Measurements from ENCODE around the gene OLFML3. TPM values are rescaled to one million over a fixed set of nuclear protein-coding genes. Genes with fewer than 3 reads are reported as not detected.

OLFML3 gene
- total RNA-seq, 6 experiments from 2014 or later: 1.8 to 13.8 (median 6.6) TPM

DNA sequence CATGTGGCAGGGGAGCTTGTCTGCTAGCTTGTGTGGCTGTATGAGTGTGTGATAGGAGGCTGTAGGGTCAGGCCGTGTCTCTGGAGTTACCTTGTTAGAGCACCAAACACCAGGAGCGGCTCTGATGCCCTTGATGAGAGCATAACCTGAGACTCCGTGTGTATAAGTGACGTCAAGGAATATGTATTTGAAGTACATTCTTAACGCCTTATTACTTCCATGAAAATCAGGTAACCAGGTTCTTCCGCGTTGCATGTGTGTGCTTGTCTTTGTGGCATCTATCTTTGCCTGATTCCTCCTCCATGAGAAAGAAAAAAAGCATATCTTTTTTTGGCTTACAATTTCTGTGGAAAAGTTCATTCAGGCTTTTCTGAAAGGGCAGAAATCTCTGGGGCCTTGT, 4.6 kb downstream of the OLFML3 start:
- H3K4me1 ChIP-seq: peaks cover 0 to 6% (median 0%) of the 10 kb centered on the region in 4 donors
- H3K36me3 ChIP-seq: no peaks in the 10 kb centered on the region
- H3K27me3 ChIP-seq: no peaks in the 10 kb centered on the region
- DNase-seq (no peak), ATAC-seq (no peak)
- H3K4me3 ChIP-seq: no peak overlapping the region
- H3K9me3 ChIP-seq: no peaks in the 10 kb centered on the region
- no peak overlapping the region for H3K27ac ChIP-seq
- no peak for TF ChIP-seq POLR2A (IDR thresholded peaks at IDR 0.05)
- TF ChIP-seq, protein P1, sequence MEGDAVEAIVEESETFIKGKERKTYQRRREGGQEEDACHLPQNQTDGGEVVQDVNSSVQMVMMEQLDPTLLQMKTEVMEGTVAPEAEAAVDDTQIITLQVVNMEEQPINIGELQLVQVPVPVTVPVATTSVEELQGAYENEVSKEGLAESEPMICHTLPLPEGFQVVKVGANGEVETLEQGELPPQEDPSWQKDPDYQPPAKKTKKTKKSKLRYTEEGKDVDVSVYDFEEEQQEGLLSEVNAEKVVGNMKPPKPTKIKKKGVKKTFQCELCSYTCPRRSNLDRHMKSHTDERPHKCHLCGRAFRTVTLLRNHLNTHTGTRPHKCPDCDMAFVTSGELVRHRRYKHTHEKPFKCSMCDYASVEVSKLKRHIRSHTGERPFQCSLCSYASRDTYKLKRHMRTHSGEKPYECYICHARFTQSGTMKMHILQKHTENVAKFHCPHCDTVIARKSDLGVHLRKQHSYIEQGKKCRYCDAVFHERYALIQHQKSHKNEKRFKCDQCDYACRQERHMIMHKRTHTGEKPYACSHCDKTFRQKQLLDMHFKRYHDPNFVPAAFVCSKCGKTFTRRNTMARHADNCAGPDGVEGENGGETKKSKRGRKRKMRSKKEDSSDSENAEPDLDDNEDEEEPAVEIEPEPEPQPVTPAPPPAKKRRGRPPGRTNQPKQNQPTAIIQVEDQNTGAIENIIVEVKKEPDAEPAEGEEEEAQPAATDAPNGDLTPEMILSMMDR (IDR thresholded peaks at IDR 0.05): no peak
- intact Hi-C loops (cut with DNase I): loop anchor here (5.0 to 10.0 kb wide), 3 partner anchors 148 to 303 kb away; no protein-coding TSS in a partner anchor
- WGBS (ENCODE audit: insufficient coverage, low coverage, low lambda C conversion rate, missing lambda C conversion rate): 75% methylated on average over 2 of the region's 7 CpGs

DNA sequence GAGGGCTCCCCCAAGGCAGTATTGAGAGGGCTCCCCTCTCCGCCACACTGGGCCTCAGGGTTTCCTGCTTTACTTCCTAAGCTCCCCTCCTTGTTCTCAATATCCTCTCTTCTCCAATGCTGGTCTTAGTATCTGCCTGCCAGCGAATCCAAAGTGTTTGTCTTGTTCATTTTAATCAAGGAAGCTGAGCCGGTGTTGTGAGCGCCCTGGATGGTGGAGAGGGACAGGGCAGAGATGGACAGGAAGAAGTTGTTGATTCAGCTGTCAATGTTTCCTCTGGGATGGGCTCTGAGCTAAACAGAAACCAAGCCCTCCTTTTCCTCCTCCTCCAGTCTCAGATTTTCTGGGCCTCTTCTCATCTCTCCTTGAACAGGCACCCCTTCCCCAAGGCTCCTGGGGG, 5.4 kb downstream of the OLFML3 start:
- DNase-seq (no peak), ATAC-seq (peak in 2 of 4 donors; percentile 19 to 24)
- Histone ChIP-seq H3K36me3 (no peaks in the 10 kb centered on the region), H3K27me3 (no peaks in the 10 kb centered on the region), H3K27ac (no peak overlapping the region), H3K4me3 (no peak overlapping the region), H3K4me1 (peaks cover 0 to 6% (median 0%) of the 10 kb centered on the region in 4 donors), H3K9me3 (no peaks in the 10 kb centered on the region)
- 32% methylated on average over 4 of the region's 4 CpGs for WGBS (ENCODE audit: insufficient coverage, low coverage, low lambda C conversion rate, missing lambda C conversion rate)
- intact Hi-C loops (cut with DNase I): loop anchor here (5.0 to 10.0 kb wide), 3 partner anchors 148 to 303 kb away; no protein-coding TSS in a partner anchor
- TF ChIP-seq, protein P1 (IDR thresholded peaks at IDR 0.05): no peak
- TF ChIP-seq POLR2A (IDR thresholded peaks at IDR 0.05): no peak

DNA sequence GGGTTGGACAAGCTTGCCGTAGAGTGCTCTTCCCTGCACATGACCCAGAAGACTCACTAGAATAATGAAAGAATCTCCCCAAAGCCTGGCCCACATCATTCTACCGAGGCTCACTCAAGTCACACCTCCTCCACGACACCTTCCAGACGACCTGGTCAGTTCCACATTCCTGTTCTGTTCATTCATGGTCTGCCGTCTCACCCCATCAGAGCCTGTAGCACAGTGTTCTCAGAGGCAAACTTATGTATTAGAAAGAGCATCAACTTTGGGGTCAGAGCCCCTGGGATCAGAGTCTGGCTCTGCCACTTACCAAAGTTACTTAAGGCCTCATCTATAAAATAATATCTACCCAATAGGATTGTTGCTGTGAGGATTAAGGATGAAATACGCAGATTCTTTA, 7.5 kb downstream of the OLFML3 start:
- H3K36me3 ChIP-seq: no peaks in the 10 kb centered on the region
- H3K9me3 ChIP-seq: no peaks in the 10 kb centered on the region
- WGBS (ENCODE audit: insufficient coverage, low coverage, low lambda C conversion rate, missing lambda C conversion rate): 59% methylated on average over 4 of the region's 6 CpGs
- DNase-seq (no peak), ATAC-seq (no peak)
- H3K27ac ChIP-seq: no peak overlapping the region
- intact Hi-C loops (cut with DNase I): loop anchor here in 1 of 2 donors (10.0 kb wide), 1 partner anchor 298 kb away; no protein-coding TSS in a partner anchor
- no peak overlapping the region for H3K4me3 ChIP-seq
- TF ChIP-seq, protein P1 (IDR thresholded peaks at IDR 0.05): no peak
- TF ChIP-seq POLR2A (IDR thresholded peaks at IDR 0.05): no peak
- H3K4me1 ChIP-seq: peaks cover 0 to 6% (median 0%) of the 10 kb centered on the region in 4 donors
- H3K27me3 ChIP-seq: no peaks in the 10 kb centered on the region

DNA sequence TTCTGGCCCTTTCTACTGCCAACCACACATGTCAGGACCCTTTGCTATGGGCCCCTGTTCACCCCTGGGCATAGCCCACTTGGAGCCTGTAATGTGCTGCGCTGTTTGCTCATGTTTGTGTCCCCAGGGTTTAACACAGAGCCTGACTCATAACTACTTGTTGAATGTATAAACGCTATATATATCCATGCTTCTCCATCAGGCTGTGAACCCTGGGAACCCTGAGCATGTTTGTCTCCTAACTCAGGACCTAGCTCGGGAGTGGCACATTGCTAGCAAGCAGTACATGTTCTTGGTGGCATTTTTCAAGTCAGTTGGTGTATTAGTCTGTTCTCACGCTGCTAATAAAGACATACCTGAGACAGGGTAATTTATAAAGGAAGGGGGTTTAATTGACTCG, 8.0 kb downstream of the OLFML3 start:
- H3K4me1 ChIP-seq: peaks cover 0 to 6% (median 0%) of the 10 kb centered on the region in 4 donors
- no peak overlapping the region for H3K4me3 ChIP-seq
- intact Hi-C loops (cut with DNase I): loop anchor here in 1 of 2 donors (10.0 kb wide), 1 partner anchor 298 kb away; no protein-coding TSS in a partner anchor
- no peak overlapping the region for H3K27ac ChIP-seq
- ATAC-seq (no peak), DNase-seq (no peak)
- 85% methylated on average over 4 of the region's 5 CpGs for WGBS (ENCODE audit: insufficient coverage, low coverage, low lambda C conversion rate, missing lambda C conversion rate)
- no peak for TF ChIP-seq POLR2A (IDR thresholded peaks at IDR 0.05)
- TF ChIP-seq, protein P1 (IDR thresholded peaks at IDR 0.05): no peak
- no peaks in the 10 kb centered on the region for H3K9me3 ChIP-seq
- no peaks in the 10 kb centered on the region for H3K36me3 ChIP-seq
- no peaks in the 10 kb centered on the region for H3K27me3 ChIP-seq

Measured in right lobe of liver (tissue), 6 donors.